GM19193 (cell line): ENCODE data around the gene CD93.

Experiments used
- POLR2A ChIP-seq: IDR thresholded peaks from 4 replicates; pipeline ENCODE4 v1.6.1; 2011; ENCODE audit not compliant: insufficient read depth, insufficient read length; ENCODE audit errors: extremely low read depth

CD93 gene

DNA sequence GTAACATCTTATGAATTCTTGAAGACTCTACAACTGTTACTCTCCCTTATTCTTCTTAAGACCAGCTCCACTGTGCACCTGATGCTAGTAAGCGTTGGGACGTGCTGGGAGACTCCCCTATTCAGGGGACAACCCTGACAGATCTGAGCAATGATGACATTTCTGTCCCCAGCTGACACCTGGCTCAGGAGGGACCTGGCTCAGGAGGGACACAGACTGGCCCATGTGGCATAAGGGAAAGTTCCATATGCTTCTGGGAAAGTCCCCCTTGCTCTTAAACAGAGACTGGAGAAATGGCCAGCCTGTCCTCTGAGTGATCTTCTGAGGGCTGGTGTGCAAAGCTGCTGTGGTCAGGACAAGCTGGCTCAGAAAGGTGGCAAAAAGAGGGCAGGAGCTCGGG lies 10.0 kb upstream of the CD93 start:
- no peak for TF ChIP-seq POLR2A

DNA sequence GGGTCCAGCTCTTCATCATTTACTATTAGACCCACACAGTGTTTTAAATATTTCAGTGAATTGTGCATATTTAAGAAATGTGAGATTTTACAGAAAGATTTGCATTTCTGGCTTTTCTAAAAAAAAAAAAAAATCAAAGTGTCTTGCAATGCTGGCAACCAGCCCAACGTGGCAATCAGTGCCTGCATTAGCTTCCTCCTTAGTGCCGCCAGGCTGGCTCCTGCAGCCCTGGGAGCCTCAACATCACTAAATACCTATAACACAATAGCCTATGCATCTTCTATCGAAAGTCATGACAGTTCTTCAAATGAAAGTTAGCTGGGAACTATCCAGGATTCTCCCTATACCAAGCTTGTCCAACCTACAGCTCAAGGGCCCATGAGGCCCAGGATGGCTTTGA lies 9.4 kb upstream of the CD93 start:
- TF ChIP-seq POLR2A: no peak

DNA sequence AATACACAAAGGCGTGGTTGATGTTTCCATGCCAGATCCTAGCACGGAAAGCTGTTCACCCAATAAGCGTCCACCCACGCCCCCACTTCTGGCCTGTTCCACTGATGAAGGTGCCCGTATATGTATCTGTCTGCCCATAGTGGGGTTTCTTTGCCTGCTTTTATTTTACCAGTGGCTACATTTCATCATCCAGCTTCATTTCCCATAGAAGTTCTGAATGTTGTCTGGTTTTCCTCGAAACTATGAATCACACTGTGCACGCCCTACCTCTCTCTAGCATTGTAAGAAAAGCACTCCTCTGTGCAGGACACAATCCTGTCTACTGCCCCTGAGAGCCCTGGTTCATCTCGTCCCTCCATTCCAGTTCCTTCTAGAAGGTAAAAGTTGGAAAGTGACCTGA lies 8.8 kb upstream of the CD93 start:
- no peak for TF ChIP-seq POLR2A

DNA sequence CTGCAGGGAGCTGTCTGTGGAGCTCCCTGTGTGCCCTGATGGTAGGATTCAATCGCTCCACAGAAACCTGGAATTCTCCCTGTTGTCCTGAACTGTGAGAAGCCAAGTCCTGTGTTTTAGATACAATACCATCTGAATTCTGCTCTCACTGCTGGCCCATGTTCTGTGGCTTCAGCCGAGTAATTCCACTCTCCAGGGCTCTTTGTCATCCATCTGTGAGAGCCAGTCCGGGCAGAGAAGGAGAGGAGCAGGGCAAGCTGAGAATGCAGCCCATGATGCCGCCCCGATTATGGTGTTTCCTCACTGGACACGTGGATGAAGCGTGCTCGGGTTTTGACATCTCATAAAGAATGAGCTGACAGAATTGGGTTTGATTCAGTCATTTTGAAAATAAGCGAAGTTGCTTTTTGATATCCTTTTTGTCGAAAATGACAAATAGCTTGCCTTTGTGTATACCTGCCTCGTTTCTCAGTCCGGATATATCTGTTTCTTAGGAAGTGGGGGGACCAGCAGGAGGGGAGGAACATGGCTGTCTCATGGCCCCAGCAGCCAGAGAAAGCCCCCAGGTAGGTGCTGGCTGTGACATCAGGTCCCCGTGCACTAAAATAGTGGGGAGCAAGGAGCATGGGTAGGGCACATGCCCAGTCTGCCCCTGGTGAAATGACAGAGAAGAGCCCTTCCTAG lies 8.2 kb upstream of the CD93 start:
- TF ChIP-seq POLR2A: no peak

DNA sequence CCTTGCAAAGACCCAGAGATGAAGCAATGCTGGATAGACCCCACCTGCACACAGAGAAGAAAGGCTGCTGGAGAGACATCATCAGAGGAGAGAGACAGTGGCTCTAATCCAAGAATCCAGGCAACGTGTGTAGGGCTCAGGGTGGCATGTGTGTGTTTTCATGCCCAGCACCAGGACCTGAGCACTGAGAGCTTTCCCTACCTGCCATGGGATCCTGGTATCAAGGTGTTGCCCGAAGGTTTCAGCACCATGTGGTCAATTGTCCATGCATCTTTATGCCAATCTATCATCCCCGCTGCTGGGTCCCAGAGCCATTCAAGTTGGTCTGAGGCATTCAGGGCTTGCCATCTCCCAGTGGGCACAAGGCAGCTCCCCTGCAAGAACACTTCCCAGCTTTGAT lies 7.5 kb upstream of the CD93 start:
- TF ChIP-seq POLR2A: no peak

DNA sequence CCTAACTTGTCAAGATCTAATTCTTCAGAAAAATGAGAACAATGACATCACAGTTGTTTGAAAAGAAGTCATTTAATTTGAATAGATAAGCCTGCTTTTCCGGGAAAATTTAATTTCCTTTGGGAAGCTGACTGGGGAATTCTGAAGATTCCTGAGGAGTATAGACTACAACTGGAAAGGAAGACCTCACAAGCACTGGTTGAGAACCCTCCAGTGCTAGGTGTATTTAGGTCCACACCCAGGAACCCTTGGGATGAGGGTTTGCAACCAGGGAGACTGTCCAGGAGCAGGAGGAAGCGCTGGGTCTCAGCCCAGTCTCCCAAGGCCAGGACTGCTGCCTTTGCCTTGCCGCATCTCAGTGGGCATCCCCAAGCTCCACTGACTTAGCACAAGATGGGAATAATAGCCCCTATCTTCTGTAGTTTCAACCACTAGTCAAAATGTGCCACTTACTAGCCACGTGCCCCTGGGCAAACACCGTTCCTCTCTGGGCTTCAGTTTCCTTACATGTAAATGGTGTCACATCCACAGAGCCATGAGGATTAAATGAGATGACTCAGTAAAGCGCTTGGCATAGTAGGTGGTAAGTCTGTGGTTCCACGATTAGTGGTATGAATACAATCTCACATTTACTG lies 6.9 kb upstream of the CD93 start:
- TF ChIP-seq POLR2A: no peak

DNA sequence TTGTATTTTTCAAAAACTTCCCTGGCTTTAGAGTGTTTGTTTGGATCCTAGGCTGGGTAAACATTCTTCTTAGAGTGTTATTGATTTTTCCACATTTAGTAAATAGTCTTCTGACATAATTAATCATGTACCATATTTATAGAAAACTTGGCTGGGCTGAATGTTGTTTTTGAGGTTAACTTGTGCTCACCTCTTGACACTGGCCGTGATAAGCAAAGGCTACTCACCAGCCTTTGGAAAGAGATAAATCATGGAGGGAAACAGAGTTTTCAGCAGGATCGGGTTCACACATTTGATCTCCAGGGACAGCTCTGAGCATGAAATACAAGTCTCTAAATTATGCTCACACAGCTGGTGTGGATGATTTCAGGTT lies 6.2 kb upstream of the CD93 start:
- TF ChIP-seq POLR2A: no peak

DNA sequence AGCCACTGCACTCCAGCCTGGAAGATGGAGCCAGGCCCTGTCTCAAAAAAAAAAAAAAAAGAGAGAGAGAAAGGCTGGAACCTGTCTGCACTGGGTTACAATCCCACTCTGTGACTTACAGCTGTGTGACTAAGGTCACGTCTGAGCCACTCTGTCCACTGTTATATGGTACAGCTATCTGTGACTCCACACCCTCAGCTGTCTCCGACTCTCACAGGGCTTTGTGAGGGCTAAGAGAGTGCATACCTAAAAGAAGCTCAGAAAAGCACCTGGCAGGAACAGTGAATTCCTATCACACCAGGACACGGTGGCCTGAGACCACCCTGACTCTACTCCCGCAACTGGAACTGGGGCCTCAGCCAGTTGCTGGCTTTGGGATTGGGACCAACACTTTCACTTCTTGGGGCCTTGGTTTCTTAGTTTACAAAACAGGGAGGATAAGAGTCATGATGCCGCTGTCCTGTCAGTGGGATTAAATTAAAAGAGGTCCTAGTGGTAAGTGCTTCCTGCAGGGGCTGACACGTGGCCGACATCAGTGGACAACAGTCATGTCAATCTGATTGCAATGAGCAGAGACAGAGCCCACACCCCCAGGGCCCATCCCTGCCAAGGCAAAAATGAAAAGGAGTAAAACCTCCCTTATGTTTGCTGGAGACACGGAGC lies 5.7 kb upstream of the CD93 start:
- no peak for TF ChIP-seq POLR2A

DNA sequence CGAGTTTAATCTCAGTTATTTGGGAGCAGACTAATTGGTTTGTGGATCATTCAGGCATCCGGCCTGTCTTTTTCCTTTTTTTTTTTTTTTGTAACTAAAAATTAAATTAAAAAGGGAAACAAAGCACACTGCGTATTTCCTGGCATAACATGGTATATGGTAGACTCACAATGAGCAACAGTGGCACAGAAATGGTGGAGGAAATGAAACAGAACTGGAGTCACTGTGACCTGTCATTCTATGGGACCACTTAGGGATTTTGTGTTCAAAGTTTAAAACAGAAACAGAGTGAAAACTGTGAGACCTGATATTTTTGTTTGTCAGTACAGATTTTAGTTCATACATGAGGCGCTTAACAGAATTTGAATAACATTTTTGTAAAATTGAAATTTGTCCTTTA lies 4.8 kb upstream of the CD93 start:
- TF ChIP-seq POLR2A: no peak

DNA sequence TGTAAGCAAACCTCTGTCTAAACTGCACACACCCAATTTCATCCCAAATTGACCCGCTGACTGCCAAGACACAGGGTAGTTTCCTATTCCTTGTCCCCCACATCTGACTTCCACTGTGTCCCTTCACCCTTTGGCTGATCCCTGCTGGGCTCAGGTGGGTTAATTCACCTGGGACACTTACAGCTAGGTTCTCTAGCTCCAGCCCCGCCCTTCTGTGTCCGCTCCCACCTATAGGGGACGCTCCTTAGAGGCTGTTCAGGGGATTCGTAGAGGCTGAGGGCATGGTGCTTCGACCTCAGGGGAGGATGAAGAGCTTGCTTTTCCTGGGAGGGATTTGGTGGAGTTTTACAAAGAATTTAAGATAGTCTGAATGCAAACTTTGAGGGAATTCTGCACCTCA lies 4.0 kb upstream of the CD93 start:
- TF ChIP-seq POLR2A: no peak

DNA sequence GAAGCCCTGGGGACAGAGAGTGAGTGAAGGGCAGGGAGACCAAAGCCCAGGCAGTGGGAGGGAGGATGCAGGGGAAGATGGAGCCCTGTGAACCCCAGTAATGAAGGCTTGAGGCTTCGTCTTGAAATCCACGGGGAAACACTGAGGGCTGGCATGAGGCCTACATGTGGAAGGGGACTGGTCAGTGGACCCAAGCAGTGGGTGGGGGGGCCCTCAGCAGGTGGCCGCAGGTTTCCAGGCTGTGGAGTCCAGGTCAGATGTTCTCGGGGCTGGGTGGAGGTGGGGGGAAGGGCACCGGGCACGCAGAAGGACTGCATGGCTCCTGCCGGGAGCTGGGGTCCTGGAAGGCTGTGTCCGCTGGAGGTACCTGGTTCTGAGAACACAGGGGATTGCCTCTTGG lies 2.7 kb upstream of the CD93 start:
- no peak for TF ChIP-seq POLR2A

DNA sequence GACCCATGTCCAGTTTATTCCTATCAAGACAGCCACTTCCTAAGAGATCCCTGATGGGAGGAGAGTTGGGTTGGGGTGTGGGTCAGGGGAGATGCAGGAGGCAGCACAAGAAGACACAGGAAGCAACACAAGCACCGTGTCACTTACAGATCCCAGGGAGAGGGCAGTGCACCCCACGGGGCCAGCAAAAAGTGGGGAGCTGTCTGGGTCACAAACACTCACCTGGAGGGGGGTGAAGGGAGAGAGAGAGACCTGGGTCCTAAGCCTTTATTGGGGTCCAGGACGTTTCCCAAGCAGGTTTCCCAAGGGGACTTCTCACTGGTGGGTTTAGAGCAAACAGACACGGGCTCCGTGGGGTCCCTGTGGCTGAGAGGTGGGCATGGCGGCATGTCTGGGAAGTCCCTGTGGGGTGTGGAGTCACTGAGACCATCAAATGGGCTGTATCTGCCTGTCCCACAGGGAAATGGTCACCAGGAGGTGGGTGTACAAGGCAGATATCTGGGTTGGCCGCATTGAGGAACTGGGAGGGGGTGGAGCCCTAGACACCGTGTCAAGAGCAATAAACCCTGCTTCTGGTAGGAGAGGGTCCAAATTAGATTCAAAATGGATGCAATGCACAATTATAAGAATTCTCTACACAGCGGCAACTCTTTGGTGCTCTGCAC lies 1.6 kb upstream of the CD93 start:
- TF ChIP-seq POLR2A: no peak

DNA sequence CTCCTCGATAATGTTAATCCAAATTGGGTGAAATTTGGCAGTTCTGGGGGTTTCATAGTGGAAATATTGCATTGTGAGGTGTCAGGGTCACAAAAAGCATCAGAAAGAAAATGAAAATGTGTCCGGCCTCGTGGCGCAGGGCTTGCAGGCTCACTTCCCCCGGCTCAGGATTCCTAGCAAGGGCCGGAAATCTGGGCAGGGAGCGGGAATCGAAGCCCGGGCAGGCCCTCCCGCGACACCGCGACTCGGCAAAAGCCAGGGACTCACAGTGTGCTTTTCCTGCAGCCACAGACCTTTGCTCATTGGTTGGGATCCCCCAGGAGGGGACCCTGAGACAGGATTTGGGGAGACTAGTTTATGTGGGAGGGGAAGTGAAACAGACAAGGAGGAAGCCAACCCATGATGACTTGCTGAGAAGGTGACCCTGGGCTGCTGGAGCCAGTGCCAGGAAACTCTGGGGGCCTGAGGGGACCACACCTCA lies 847 bp upstream of the CD93 start:
- TF ChIP-seq POLR2A: no peak

DNA sequence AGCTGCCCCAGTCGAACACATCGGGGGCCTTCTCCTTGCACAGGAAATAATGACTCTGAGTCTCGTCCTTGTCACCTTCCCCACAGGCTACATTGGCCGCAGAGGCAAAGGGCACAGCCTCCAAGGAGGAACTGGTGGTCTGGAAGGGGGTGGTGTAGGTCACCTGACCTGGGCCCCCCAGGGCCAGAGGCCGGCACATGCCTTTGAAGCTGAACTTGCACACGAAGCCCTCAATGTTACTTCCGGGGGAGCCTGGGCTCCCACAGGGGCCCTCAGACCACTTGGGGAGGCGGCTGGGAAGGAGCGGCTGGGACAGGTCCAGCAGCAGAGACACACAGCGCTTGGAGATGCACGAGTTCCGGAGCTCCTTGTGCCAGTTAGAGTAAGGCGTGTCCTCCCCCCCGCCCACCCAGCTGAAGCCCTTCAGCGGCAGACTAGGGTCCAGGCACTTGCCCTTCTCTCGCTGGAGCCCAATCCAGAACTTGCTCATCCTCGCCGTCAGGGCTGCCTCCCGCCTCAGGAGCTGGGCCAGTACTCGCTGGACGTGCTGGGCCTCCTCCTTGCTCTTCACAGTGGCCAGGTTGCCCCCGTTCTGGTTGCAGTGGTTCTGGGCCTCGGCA lies 578 bp downstream of the CD93 start:
- TF ChIP-seq POLR2A: no peak

DNA sequence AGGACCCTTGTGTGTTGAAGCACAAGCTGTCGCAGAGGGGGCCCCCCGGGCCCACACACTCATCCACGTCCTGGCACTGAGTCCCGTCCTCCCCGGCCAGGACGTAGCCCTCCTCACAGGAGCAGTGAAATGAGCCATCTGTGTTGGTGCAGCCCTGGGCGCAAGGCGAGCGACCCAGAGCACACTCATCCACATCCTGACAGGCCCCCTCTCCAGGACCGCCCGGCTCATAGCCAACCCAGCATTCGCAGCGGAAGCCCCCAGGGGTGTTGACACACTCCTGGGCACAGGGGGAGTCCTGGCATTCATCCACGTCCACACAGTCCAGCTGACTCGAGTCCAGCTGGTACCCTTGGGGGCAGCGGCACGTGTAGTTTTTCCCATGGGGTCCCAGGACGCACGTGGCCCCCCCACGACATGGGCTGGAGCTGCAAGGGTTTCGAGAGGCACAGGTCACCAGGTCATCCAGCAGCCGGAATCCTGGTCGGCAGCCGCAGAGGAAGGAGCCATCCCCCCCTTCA lies 1.2 kb downstream of the CD93 start:
- no peak for TF ChIP-seq POLR2A

DNA sequence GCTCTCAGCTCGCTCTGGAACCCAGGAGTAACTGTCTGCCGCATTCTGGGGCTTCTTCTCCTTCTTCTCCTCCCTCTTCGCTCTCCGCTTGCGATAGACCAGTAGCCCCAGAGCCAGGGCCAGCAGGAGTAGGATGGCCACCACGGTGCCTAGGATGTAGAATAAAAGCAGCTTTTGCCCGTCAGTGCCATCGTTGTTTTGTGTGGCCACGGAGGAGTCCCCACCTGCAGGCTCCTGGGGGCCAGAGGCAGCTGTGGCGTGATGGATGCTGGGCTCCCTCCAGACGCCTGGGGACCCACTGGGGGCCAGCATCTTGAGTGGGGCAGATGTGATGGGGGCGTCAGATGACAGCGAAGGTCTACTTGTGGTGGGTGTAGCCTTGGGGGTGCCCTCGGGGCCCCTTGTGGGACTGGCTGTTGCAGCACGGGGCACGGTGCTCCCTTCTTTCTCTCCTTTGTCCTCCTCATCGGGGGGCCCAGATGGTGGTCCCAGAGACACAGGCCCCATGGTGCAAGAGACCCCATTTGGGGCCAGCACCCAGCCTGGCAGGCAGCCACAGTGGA lies 1.8 kb downstream of the CD93 start:
- TF ChIP-seq POLR2A: no peak
